Occipital lobe (tissue), 2 donors: ENCODE data around the gene NME5. TPM values are rescaled to one million over a fixed set of nuclear protein-coding genes. Genes with fewer than 3 reads are reported as not detected.

Source experiments
- DNase-seq: peaks from one replicate; lab custom pipeline; 2025; lab: John Stamatoyannopoulos, UW
- total RNA-seq: library from RNA; depleted of rRNA; stranded (reverse); fragments of >200 nt; gene quantifications from one replicate; pipeline ENCODE4 v1.2.3, GENCODE V29; 2014

The NME5 gene
- total RNA-seq, 1 donor from 2014 or later = 9.4 TPM

- DNase-seq = no peak
Measured at GRCh38 chr5:138139781-138140090, 508 bp upstream of the NME5 start.

DNA sequence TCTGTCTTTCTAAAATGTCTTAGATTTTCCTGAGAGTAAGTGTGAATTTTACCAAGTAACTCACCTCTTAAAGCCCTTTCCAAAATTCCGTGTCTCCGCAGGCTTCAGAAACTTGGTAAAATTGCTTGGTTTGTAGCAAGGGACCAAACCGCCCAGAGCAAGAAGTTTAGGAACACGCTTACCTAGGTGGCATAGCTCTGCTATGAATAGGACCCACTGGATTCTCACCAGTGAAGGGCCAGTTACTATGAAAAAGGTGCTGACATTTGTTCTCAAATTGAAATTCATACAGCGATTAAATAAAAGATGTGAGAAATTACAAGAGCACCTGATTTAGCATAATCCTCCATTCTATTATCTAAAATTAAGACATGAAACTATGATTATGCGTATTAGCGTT, 6.7 kb downstream of the NME5 start:
- DNase-seq = no peak

GRCh38 chr5:138129347-138129746, 9.9 kb downstream of the NME5 start:
- DNase-seq = no peak

DNA sequence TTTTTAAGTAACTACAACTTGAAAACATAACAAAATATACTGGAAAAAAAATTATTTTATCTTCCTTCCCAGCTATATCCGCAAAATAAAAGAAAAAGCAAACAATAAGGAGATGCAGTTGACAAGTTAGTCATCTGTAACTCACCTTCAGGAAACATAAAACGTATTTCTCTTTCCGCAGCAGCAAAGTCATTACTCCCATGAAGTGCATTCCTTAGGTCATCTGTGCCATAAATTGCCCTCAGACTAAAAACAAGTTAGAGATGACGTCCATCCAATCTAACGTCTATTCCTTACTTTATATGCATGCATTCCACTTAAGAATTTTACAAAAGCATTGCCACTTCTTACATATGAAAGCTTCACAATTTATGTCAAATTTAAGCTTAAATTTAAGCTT, 10.9 kb downstream of the NME5 start:
- DNase-seq = no peak

DNA sequence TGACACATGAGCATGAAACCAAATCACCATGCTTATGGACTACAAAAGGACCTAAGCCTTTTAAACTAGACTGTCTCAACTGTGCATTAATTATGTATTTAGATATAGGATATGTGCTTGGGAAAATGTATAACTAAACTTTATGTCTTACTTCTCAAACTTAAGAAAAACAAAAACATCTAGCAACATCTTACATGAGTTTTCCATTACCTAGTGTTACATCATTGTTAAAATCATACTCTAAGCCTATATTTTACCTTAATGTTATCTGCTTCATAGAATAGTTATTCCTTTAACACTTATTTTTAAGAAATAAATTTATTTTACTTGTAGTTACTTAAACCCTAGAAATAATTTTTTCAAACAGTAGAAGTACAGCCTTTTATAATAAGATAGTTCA, 24.0 kb downstream of the NME5 start:
- DNase-seq = no peak

GRCh38 chr5:138111937-138112336, 27.3 kb downstream of the NME5 start:
- no peak for DNase-seq

- DNase-seq = no peak
Measured at GRCh38 chr5:138111181-138111580, 28.0 kb downstream of the NME5 start.

- DNase-seq = no peak
Measured at GRCh38 chr5:138110266-138110963, 28.8 kb downstream of the NME5 start.

- no peak for DNase-seq
Measured at GRCh38 chr5:138109463-138110265, 29.6 kb downstream of the NME5 start.

DNA sequence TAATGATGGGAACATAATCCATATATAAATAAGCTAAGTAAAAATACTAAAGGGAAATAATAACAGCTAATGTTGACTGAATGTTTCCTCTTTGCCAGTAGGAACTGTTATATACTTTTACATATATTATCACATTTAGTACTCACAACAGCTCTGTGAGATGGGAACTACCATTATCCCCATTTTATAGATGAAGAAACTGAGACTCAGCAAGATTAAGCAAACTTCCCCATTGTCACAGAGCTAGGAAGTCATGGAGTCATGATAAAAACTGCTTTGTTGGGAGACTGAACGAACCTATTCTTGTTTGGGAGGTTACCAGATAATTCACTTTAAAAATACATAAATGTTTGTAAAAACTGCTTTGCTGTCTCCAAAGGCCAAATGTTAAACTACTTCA, 32.0 kb downstream of the NME5 start:
- DNase-seq = no peak

DNA sequence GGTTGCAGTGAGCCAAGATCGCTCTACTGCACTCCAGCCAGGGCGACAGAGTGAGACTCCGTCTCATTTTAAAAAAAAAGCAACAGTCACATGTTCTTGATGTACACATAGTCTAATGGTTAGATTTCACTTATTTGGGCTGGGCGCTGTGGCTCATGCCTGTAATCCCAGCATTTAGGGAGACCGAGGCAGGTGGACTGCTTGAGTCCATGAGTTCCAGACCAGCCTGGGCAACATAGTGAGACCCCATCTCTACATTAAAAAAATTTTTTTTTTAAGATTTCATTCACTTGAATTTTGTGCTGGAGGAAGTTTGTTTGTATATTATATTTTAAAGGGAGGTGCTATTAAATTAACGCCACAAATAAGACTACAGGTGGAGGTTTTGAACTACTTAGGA, 33.5 kb downstream of the NME5 start:
- no peak for DNase-seq

- DNase-seq = no peak
Measured at GRCh38 chr5:138103319-138103637, 36.0 kb downstream of the NME5 start.

GRCh38 chr5:138102454-138103318, 36.5 kb downstream of the NME5 start:
- no peak for DNase-seq

DNA sequence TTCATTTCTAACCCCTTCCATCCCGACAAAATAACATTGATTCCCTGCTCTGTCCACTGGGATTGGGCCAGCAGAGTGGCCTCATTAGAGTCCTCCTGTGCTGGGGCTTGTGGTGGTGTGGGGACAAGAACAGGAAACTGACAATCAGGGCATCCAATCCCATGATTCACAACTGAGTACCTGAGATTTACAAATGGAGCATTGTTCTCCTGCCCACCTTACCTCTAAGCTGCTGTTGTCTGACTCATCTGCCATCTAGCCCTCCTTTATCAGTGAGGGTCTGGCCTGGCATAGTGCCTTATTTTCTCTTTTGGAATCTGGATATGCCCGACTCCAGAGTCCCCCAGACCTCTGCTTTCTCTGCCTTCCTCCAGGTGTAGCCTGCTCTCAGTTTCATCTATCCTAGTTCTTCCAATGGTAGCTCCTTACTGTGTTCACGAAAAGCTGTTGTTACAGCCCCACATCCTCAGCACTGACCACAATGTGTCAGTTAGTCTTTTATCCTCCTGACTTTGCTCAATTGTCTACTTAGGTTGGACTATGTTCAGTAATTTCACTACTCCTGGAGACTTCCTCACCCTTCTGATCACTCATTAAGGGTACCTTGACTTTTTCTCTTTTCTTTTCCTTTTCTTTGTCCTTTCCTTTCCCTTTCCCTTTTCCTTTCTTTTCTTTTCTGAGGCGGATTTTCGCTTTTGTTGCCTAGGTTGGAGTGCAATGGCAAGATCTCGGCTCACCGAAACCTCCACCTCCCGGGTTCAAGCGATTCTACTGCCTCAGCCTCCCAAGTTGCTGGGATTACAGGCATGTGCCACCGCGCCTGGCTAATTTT, 42.0 kb downstream of the NME5 start:
- no peak for DNase-seq

DNA sequence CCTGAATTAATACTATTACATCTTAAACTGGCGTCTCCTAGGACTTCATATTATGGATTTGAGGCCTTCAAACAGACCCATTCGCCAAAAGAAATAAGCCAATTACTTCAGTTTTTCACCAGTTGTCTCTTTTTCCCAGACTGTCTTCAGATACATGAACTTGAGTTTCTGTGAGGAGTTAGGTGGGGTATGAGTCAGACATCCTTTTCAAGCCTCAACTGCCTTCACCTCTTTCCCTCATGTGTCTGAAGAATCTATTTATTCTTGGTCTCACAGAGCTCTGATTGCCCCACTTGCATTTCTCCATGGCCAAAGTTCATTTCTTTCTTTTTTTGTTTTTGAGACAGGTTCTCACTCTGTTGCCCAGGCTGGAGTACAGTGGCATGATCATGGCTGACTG, 42.9 kb downstream of the NME5 start:
- DNase-seq = no peak

- DNase-seq = no peak
Measured at GRCh38 chr5:138095100-138095907, 43.9 kb downstream of the NME5 start.

- DNase-seq = no peak
Measured at GRCh38 chr5:138093036-138093435, 46.2 kb downstream of the NME5 start.

DNA sequence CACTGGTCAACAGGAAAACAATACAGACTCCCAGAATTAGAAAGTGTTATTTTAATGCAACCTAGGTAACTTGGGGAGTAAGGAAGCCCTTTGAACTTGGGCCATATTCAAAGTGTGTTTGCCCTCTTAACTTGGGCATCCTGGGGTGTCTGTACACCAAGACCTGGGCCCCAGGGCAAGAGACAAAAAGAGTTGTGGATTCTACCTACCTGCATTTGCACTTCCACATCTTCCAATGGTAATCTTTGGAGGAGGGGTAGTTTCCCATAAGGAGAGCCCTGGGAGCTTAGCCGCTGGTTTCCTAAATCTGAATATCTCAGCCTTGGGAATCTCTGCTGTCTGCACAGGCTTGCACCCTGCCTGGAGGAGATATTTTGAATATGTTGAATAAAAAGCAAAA, 46.9 kb downstream of the NME5 start:
- no peak for DNase-seq

- DNase-seq = no peak
Measured at GRCh38 chr5:138091685-138092084, 47.5 kb downstream of the NME5 start.

DNA sequence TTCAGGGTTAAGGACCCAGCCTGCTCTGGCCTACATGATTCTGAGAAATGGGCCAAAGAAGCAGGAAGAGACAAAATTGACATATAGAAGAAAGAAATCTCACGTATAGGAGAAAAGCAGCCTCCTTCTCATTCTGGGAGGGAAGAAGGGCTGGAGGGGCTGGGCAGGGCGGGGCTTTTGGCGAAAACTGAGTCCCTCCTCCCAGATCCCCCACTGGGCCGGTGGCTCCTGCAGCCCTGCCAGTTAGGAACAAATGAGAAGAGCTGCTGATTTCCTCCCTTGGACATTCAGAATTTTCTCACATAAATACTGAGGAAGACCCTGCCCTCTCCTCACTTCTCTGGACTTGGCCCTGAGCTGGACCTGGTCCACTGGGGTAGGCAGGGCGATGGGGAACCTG, 55.5 kb downstream of the NME5 start, which contains the start of gene WNT8A:
WNT8A (plus strand) TSS at position 332 of the 400 bp plus-strand sequence. CDS start 95 bp downstream, outside the sequence.
- DNase-seq = no peak

DNA sequence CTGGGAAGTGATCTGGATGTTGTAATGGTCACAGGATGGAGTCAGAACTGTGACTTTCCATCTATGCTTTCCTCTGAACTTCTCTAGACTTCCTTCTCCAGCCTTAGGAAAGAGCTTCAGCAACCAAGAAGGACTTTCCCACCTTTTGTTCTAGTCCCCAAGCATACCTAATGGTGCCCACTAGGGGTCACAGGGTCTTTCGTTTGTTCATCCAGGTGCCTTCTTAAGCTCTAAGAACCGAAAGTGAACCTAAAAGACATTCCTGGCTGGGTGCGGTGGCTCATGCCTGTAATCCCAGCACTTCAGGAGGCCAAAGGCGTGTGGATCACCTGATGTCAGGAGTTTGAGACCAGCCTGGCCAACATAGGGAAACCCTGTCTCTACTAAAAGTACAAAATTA, 57.2 kb downstream of the NME5 start:
- DNase-seq = no peak
